GM18519 (cell line): ENCODE data around the gene DAAM1.
A peak's percentile ranks its signal among the peaks of the same experiment; 100 is the strongest.

Experiments
- ATAC-seq: cut with Tn5 transposase; IDR thresholded peaks from one replicate; pipeline ENCODE4 v1.9.1; 2021; ENCODE audit warnings: mild to moderate bottlenecking, moderate library complexity; ENCODE audit not compliant: unreplicated experiment, low FRiP score

Gene DAAM1

DNA sequence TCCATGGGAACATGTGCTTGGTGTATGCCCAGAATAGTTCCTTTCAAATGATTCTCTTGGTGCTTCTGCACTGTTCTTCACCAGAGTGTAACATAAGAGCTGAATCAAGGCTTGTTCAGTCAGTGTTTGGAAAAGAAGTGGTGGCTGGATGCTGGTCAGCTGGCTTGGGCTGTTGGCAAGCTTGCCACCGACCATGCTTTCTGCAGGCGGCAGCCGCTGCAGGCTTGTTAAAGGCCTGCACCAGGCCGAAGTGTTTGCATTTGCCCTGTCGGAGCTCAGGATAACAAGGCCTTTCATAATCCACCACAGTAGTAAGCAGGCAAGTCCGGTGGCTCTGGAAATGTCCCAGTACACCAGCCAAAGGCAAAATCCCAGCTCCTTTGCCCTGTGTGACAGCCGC is 26.9 kb downstream of the DAAM1 start:
- no peak for ATAC-seq

DNA sequence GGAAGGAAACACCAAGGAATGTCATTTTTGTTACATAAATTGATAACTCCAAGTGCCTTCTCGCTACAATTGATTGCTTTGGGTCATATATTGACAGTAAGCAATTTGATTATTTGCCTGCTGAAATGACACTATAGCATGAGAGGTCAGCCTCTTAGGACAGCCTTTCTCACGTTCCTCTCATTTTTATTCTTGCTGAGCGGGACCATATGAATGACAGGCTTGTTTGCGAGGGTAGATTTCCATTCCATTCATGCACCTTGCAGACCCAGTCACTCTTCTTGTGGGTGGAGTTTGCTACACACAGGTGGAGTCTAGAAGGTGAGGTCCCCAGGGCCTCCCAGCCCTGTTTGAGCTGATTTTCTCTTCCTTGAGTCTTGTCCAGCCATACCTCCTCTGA is 27.3 kb downstream of the DAAM1 start:
- ATAC-seq: no peak

GRCh38 chr14:59217011-59217410 is 28.5 kb downstream of the DAAM1 start:
- no peak for ATAC-seq

DNA sequence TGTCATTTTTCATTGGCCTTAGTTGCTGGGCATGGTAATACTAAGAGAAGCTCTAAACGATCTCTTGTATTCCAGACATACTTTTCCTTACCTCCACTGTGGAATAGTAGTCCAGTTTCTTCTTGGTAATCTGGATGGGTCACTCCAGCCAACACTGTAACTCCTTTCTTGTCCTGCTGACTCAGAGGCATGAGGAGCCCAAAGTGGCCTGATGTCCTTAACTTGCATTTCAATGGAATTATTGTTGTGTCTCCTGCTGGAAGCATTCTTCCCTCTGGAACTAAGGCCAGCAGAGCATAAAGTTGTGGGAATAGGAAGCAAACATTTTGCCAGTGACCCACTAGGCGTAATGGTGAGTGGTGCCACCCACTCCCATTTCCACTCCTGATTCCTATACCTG is 33.1 kb downstream of the DAAM1 start:
- no peak for ATAC-seq

DNA sequence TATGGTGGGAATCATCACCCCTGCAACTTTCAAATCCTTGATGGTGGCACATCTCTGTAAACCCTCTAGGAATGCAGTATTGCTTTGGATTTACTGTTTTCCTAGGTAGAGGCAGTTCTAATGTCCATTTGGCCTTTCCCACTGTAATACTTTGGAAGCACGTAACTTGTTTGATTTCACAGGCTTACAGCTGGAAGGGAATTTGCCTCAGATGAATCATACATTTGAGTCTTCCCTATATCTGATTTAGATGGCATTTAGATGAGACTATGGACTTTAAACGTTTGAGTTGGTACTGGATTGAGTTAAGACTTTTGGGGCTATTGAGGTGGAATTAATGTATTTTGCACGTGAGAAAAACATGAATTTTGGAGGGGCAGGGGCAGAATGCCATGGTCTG is 35.9 kb downstream of the DAAM1 start:
- ATAC-seq: no peak

DNA sequence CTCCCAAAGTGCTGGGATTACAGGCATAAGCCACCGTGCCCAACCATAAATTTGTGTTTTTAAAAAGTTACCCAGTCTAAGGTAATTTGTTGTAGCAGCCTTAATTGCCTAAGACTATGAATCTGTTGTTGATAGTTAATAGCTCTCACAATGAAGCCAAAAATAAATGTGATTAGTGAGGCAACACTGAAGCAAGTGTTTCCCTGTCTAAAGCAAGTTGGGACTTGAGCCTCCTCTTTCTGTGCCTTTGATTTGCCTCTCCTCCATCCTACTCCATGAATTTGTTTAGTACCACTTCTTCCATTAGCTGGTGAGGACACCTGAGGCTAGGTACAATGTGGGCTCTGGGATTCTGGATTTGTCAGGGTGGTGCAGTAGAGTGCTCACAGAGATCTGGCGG is 36.8 kb downstream of the DAAM1 start:
- no peak for ATAC-seq

DNA sequence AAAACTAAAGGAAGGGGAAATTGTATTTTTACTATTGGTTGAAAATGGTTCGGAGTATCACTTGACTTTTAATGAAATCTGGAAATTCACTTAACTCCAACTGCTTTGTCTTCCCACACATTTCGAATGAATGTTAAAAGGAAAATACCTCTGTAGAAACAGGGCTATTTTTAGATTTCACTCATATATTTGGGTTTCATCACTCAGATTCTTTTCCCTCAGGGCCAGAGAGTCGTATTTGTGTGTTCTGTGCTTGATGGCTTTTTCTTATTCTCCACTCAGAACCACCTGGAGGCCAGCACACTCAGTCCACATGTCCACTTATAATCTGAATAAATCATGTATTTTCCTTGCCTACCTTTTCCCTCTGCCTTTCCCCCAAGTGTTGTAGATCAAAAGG is 40.0 kb downstream of the DAAM1 start:
- no peak for ATAC-seq

DNA sequence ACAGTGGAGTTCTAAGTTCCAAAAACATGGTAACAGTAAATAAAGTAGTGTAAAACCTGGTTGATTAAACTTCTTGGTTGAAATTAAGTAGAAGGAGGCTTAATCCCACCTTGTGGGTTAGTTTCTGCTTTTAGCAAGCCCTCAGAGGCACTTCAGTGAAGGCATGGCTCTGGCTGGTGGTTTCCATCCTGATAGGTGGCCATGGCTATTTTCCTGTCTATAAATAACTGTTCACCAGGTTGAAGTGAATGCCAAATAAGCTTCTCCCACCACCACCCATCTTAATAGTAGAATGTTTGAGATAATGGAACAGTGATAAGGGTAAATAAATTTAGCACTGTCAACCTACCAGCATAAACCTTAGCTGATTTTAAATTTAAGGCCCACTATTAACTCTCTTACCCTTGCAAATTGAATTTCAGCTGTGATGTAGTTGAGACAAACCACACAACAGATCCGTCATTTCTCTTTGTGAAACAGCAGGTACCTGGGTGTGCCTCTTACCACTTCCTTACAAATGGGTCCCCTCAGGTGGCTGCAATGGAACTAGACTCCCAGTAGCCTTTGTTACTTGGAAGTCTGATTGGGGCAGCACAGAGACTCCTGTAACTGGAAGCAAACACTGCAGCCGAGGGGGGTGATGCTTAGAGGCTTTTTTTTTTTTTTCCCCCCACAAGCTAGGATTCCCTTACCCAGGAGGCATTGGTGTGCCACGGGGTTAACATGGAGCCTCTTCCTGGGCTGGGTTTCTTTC is 41.4 kb downstream of the DAAM1 start:
- no peak for ATAC-seq

DNA sequence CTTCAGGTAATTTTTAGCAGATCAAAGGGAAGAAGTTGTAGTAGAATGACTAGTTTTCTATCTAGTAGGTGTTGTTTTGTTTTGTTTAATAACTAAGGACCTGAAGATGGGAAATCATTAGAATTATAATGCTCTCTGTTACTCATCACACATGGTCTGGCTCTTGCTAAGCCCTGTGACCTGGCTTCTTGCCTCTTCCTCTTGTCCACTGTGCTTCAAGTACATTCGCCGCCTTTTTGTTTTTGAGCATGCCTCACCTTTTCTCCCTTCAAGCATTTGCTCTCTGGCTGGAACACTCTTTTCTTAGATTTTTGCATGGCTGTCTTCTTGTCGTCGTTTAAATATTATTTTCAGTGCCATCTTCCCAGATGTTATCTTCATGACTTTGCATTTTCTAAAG is 47.7 kb downstream of the DAAM1 start:
- no peak for ATAC-seq

GRCh38 chr14:59238216-59238615 is 49.7 kb downstream of the DAAM1 start:
- no peak for ATAC-seq

GRCh38 chr14:59239022-59239421 is 50.6 kb downstream of the DAAM1 start:
- ATAC-seq: no peak

GRCh38 chr14:59240356-59240755 is 51.9 kb downstream of the DAAM1 start:
- ATAC-seq: peak; percentile 81

- ATAC-seq: no peak
Measured at GRCh38 chr14:59241121-59241520, 52.7 kb downstream of the DAAM1 start.

GRCh38 chr14:59243174-59243573 is 54.7 kb downstream of the DAAM1 start:
- ATAC-seq: no peak

- ATAC-seq: no peak
Measured at GRCh38 chr14:59244581-59244980, 56.1 kb downstream of the DAAM1 start.

DNA sequence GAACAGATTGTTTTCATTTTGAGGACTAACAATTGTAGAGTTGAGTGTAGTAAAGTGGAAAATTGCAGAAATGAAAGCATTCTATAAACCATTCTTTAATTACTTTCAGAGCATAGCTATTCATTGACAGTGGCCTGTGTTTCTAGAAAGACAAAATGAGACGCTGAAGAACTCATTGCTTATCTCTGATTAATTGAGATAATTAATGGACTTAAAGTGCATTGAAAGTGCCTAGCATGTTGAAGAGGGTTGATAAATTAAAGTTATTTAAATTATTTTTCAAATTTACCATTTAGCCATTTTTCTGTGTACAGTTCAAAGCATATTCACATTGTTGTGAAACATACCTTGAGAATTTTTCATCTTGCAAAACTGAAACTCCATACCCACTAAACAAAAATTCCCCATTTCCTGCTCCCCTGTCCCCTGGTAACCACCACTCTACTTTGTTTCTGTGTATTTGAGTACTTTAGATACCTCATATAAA is 57.4 kb downstream of the DAAM1 start:
- peak; percentile 67 for ATAC-seq

- no peak for ATAC-seq
Measured at GRCh38 chr14:59246566-59246965, 58.1 kb downstream of the DAAM1 start.

- no peak for ATAC-seq
Measured at GRCh38 chr14:59247801-59248584, 59.5 kb downstream of the DAAM1 start.

GRCh38 chr14:59249029-59249428 is 60.6 kb downstream of the DAAM1 start:
- no peak for ATAC-seq

DNA sequence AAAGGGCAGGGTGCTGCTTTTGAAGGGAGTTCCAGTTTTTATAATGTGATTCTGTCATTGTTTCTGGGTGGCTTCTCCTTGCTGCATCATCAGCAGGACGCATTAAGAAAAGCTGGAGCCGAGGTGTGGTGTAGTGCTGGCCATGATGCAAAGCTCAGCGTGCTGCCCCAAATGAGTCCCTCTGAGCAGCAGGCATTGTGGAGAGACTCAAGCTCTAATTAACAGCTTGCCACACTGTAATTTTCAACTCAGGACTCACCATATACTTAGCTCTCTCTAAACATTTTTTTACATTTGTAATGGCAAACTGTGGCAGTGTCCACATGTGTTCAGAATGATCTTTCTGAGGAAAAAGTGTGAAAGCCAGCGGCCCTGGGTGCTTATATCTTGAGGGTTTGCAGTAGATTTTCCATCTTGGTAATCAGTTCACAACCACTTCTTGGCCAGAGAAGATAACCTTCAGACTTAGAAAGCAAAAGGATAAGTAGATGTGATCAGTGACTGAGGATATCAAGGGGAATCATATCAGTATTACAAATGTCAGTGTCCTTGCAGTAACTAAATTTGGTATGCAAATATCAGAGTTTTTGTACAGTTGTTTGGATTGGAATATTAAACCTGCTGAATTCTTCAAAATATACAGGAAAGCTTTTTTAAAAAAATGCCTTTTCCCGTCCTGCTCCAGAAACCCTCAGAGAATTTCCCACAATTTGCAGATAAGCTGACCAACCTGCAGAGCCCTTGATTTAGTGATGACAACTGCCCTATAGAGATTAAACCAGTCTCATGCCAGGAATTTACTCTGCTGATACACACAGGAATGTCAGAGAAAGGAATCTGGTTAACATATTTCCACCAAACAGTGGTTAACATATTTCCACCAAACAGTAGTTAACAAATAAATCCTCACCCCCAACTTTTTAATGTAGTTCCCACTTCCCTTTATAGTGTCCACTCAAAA is 63.6 kb downstream of the DAAM1 start:
- ATAC-seq: no peak
